GM12878 (cell line): ENCODE data around the gene RNF183. TPM values are rescaled to one million over a fixed set of nuclear protein-coding genes. Genes with fewer than 3 reads are reported as not detected.

Experiments
- SREBF1 ChIP-seq: IDR thresholded peaks from 2 replicates; pipeline ENCODE4 v1.6.1; 2012; ENCODE audit warnings: mild to moderate bottlenecking, low read length
- ZNF384 ChIP-seq: IDR thresholded peaks from 2 replicates; pipeline ENCODE4 v1.6.1; 2012; ENCODE audit warnings: low read depth, mild to moderate bottlenecking, low read length, improper control_type of control experiment, borderline replicate concordance
- polyA plus RNA-seq, 11 experiments: library from polyadenylated mRNA; depleted of rRNA in 4 of 11; unstranded in 6 of 11; stranded (reverse) in 5 of 11; fragments of >200 nt; fragmentation: Nextera tagmentation in 4 of 11; fragmentation: Illumina TruSeq in 1 of 11; extraction: Ambion mirVana in 4 of 11; extraction: Trizol in 1 of 11; gene quantifications; 1 replicate in 1 of 11; 2 replicates in 10 of 11; pipeline versions ENCODE4 v1.2.1 to v1.2.3, GENCODE V29; 2011 to 2016; ENCODE audit warnings: inconsistent platforms in 2 of 11, missing spikeins in 2 of 11, low read depth in 1 of 11
- total RNA-seq, 4 experiments: library from RNA; depleted of rRNA in 3 of 4; stranded (reverse); fragments of >200 nt in 3 of 4; fragmentation: Illumina TruSeq in 1 of 4; extraction: Trizol in 1 of 4; gene quantifications; 2 replicates each; pipeline versions ENCODE4 v1.2.1 to v1.2.3, GENCODE V29; 2013 to 2021
- TF ChIP-seq, protein P1 (sequence below): fragments of 450-650 bp; IDR thresholded peaks from 2 replicates; pipeline ENCODE4 v1.6.1; 2017; ENCODE audit warnings: mild to moderate bottlenecking, moderate library complexity
- TF ChIP-seq, protein P2 (sequence below), 3 experiments: IDR thresholded peaks in 2 of 3; conservative IDR thresholded peaks in 1 of 3; 2 replicates each; pipeline ENCODE4 v1.5.1; 2011; ENCODE audit warnings: low read depth in 3 of 3, low read length in 3 of 3, mild to moderate bottlenecking in 3 of 3, control low read depth in 2 of 3, moderate library complexity in 2 of 3, inconsistent platforms in 1 of 3, mixed read lengths in 1 of 3; ENCODE audit not compliant: control insufficient read depth in 2 of 3, insufficient read depth in 1 of 3; ENCODE audit errors: extremely low read depth in 1 of 3

Gene RNF183
- total and polyA plus RNA-seq, 10 of the 15 experiments (the other 5 are each of a cell fraction or from before 2014, with no cell fraction given), result 0.03 to 0.26 (median 0.07) TPM; not detected in 6

DNA sequence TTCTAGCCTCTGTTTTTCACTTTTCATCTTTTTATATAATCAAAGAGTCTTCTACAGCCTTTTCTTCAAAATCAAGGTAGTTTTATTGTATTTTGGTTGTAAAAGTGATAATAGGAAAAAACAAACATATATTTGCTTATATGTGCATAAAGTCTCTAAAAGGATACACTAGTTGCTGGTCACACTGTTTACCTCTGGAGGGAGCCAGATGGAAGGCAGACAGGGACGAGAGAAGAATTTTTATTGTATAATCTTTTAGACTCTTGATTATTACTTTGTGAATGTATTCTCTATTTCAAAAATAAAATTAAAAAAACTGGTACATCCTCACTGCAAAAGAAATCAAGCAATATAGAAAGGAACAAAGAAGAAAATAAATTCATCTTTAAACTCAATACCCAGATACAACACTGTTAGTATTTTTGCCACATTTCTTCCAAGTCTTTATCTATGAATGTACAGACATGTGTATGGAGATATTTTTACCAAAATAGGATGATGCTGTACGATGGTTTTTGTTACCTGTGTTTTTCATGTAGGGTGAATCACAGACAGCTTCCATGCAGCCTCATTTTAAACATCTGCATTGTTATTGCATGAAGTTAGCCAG, 6.1 kb upstream of the RNF183 start (continued):
- TF ChIP-seq, protein P1, sequence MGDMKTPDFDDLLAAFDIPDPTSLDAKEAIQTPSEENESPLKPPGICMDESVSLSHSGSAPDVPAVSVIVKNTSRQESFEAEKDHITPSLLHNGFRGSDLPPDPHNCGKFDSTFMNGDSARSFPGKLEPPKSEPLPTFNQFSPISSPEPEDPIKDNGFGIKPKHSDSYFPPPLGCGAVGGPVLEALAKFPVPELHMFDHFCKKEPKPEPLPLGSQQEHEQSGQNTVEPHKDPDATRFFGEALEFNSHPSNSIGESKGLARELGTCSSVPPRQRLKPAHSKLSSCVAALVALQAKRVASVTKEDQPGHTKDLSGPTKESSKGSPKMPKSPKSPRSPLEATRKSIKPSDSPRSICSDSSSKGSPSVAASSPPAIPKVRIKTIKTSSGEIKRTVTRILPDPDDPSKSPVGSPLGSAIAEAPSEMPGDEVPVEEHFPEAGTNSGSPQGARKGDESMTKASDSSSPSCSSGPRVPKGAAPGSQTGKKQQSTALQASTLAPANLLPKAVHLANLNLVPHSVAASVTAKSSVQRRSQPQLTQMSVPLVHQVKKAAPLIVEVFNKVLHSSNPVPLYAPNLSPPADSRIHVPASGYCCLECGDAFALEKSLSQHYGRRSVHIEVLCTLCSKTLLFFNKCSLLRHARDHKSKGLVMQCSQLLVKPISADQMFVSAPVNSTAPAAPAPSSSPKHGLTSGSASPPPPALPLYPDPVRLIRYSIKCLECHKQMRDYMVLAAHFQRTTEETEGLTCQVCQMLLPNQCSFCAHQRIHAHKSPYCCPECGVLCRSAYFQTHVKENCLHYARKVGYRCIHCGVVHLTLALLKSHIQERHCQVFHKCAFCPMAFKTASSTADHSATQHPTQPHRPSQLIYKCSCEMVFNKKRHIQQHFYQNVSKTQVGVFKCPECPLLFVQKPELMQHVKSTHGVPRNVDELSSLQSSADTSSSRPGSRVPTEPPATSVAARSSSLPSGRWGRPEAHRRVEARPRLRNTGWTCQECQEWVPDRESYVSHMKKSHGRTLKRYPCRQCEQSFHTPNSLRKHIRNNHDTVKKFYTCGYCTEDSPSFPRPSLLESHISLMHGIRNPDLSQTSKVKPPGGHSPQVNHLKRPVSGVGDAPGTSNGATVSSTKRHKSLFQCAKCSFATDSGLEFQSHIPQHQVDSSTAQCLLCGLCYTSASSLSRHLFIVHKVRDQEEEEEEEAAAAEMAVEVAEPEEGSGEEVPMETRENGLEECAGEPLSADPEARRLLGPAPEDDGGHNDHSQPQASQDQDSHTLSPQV, result no peak
- TF ChIP-seq SREBF1 (no peak), ZNF384 (no peak)
- TF ChIP-seq, protein P2, sequence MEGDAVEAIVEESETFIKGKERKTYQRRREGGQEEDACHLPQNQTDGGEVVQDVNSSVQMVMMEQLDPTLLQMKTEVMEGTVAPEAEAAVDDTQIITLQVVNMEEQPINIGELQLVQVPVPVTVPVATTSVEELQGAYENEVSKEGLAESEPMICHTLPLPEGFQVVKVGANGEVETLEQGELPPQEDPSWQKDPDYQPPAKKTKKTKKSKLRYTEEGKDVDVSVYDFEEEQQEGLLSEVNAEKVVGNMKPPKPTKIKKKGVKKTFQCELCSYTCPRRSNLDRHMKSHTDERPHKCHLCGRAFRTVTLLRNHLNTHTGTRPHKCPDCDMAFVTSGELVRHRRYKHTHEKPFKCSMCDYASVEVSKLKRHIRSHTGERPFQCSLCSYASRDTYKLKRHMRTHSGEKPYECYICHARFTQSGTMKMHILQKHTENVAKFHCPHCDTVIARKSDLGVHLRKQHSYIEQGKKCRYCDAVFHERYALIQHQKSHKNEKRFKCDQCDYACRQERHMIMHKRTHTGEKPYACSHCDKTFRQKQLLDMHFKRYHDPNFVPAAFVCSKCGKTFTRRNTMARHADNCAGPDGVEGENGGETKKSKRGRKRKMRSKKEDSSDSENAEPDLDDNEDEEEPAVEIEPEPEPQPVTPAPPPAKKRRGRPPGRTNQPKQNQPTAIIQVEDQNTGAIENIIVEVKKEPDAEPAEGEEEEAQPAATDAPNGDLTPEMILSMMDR (IDR thresholded peaks at IDR 0.05 in 2 of 3, conservative IDR thresholded peaks at IDR 0.05 in 1 of 3; ENCODE audit: control insufficient read depth in 2 of 3, extremely low read depth in 1 of 3, insufficient read depth in 1 of 3, low read depth in 3 of 3, low read length in 3 of 3), result peak; percentile 56 to 73 (median 62); a peak in 5 of 6 replicates
